Lower leg skin (tissue), 4 donors: ENCODE results near the gene GPN1. TPM values are rescaled to one million over a fixed set of nuclear protein-coding genes. Genes with fewer than 3 reads are reported as not detected.
"Not testable (repeated sequence)": the region's sequence is repeated elsewhere in the genome, so short reads cannot be mapped to it uniquely, and the experiment has no call there.

Experiments used
- DNase-seq, 2 donors: peaks; one replicate each; pipeline ENCODE4 v3.0.0-alpha.2; 2019; ENCODE audit warnings: low spot score in 2 of 2
- H3K4me3 ChIP-seq: fragments of 200-600 bp; sonication (generic); 2 replicates; pipeline ENCODE4 v1.5.1; 2017; ENCODE audit warnings: mild to moderate bottlenecking, low read depth; ENCODE audit not compliant: poor library complexity, severe bottlenecking
- POLR2A ChIP-seq, 2 donors: fragments of 450-650 bp; IDR thresholded peaks; one replicate each; pipeline ENCODE4 v1.6.1; 2016 to 2017; ENCODE audit warnings: antibody characterized with exemption in 2 of 2, mild to moderate bottlenecking in 1 of 2, moderate library complexity in 1 of 2
- WGBS, 2 donors: methylation state at CpG; one replicate each; pipeline ENCODE4 v1.1.5; 2018; 5-methylcytosine and 5-hydroxymethylcytosine counted together
- intact Hi-C: fragments of 100-400 bp; cut with DNase I; formaldehyde crosslinking; loops from one replicate; pipeline ENCODE4 v1.15.0; 2023; ENCODE audit warnings: low total_unique reads
- total RNA-seq, 4 donors: library from RNA; depleted of rRNA; stranded (reverse); fragments of >200 nt; gene quantifications; one replicate each; pipeline ENCODE4 v1.1.0, GENCODE V29; 2016
- TF ChIP-seq, protein P1 (sequence below), 3 donors: fragments of 450-650 bp; IDR thresholded peaks; one replicate each; pipeline ENCODE4 v1.5.1; 2016; ENCODE audit warnings: antibody characterized with exemption in 3 of 3, mild to moderate bottlenecking in 3 of 3, moderate library complexity in 2 of 3

GPN1 gene
- total RNA-seq, 4 donors from 2014 or later = 15.3 to 23.2 (median 21.2) TPM

DNA sequence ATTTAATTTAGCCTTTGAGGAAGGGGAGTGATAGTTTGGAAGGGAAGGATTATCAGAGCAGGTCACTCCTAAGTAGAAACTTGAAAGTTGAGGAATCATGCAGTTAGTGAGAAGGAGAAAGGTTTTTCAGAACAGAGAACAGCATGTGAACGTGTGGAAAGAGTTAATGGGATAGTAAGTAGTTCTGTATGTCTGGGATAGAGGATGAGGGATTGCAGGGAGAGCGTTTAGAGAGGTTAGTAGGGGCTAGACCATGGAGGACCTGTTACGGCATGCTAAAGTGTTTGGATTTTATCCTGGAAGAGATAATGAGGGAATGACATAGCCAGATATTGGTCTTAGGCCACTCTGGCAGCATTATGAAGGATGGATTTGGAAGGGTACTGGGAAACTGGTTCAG lies 44.3 kb upstream of the GPN1 start:
- 79 to 81% methylated on average over 3 of the region's 3 CpGs for WGBS, 2 donors
- TF ChIP-seq, protein P1, sequence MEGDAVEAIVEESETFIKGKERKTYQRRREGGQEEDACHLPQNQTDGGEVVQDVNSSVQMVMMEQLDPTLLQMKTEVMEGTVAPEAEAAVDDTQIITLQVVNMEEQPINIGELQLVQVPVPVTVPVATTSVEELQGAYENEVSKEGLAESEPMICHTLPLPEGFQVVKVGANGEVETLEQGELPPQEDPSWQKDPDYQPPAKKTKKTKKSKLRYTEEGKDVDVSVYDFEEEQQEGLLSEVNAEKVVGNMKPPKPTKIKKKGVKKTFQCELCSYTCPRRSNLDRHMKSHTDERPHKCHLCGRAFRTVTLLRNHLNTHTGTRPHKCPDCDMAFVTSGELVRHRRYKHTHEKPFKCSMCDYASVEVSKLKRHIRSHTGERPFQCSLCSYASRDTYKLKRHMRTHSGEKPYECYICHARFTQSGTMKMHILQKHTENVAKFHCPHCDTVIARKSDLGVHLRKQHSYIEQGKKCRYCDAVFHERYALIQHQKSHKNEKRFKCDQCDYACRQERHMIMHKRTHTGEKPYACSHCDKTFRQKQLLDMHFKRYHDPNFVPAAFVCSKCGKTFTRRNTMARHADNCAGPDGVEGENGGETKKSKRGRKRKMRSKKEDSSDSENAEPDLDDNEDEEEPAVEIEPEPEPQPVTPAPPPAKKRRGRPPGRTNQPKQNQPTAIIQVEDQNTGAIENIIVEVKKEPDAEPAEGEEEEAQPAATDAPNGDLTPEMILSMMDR (IDR thresholded peaks at IDR 0.05) = no peak
- TF ChIP-seq POLR2A (IDR thresholded peaks at IDR 0.05) = no peak
- intact Hi-C loops = no loop called here
- H3K4me3 ChIP-seq = no peak overlapping the region
- no peak for DNase-seq

DNA sequence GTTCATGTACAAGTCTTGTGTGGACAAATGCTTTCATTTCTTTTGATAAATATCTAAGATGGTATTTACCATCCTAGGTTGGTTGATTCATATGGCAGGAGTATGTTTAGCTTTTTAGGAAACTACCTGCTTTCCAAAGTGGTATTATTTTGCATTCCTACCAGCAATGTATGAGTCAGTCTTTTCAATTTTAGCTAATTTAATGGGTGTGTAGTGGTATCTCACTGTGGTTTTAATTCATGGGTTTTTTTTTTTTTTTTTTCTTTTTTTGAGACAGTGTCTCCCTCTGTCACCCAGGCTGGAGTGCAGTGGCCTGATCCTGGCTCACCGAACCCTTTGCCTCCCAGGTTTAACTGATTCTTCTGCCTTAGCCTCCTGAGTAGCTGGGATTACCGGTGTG lies 41.8 kb upstream of the GPN1 start:
- intact Hi-C loops = no loop called here
- no peak for DNase-seq
- no peak overlapping the region for H3K4me3 ChIP-seq
- TF ChIP-seq, protein P1 (IDR thresholded peaks at IDR 0.05) = no peak
- TF ChIP-seq POLR2A (IDR thresholded peaks at IDR 0.05) = no peak
- WGBS, 2 donors = 96 to 97% methylated on average over 2 of the region's 2 CpGs

DNA sequence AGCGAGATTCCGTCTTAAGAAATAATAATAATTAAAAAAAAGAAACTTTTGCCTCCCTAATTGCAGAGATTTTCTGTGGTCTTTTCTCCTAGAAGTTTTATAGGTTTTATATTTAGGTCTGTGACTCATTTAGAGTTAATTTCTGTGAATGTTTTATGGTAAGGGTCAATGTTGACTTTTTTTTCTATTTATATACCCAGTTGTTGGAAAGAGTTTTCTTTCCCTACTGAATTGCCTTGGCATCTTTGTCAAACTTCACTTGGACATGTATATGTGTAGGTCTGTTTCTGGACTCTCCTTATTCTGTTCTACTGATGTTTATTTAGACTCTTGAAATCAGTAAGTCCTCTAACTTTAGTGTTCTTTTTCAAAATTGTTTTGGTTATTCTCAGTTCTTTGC lies 40.5 kb upstream of the GPN1 start:
- no peak overlapping the region for H3K4me3 ChIP-seq
- TF ChIP-seq, protein P1 (IDR thresholded peaks at IDR 0.05) = no peak
- TF ChIP-seq POLR2A (IDR thresholded peaks at IDR 0.05) = no peak
- no peak for DNase-seq
- WGBS, 2 donors = 93% methylated on average over 2 of the region's 2 CpGs
- intact Hi-C loops = no loop called here

DNA sequence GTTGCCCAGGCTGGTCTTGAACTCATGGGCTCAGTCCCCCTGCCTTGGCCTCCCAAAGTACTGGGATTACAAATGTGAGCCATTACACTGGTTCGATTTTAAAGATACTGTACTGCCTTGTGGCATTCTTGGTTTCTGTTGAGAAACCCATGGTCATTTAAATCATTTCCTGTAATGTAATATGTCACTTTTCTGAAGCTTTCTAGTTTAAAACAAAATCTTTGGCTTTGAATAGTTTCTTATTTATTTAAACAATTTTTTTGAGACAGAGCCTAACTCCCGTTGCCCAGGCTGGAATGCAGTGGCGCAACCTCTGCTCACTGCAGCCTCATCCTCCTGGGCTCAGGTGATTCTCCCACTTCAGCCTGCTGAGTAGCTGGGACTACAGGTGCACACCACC lies 37.1 kb upstream of the GPN1 start:
- WGBS, 2 donors = 92 to 99% methylated on average over 3 of the region's 3 CpGs
- no peak for DNase-seq
- intact Hi-C loops = no loop called here
- TF ChIP-seq, protein P1 (IDR thresholded peaks at IDR 0.05) = no peak
- no peak for TF ChIP-seq POLR2A (IDR thresholded peaks at IDR 0.05)
- H3K4me3 ChIP-seq = no peak overlapping the region

DNA sequence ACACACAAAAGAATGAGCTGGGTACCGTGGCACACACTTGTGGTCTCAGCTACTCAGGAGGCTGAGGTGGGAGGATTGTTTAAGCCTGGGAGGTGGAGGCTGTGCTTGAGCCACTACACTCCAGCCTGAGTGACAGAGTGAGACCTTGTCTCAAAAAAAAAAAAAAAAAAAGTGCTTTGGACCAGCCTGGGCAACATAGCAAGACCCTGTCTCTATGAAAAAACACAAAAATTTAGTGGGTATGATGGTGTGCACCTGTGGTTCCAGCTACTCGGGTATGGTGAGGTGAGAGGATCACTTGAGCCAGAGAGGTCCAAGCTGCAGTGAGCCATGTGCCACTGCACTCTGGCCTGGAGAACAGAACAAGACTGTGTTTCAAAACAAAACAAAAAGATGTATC lies 35.6 kb upstream of the GPN1 start:
- no peak overlapping the region for H3K4me3 ChIP-seq
- WGBS, 2 donors = 98% methylated on average over 2 of the region's 2 CpGs
- intact Hi-C loops = no loop called here
- no peak for DNase-seq
- TF ChIP-seq POLR2A (IDR thresholded peaks at IDR 0.05) = no peak
- TF ChIP-seq, protein P1 (IDR thresholded peaks at IDR 0.05) = no peak

DNA sequence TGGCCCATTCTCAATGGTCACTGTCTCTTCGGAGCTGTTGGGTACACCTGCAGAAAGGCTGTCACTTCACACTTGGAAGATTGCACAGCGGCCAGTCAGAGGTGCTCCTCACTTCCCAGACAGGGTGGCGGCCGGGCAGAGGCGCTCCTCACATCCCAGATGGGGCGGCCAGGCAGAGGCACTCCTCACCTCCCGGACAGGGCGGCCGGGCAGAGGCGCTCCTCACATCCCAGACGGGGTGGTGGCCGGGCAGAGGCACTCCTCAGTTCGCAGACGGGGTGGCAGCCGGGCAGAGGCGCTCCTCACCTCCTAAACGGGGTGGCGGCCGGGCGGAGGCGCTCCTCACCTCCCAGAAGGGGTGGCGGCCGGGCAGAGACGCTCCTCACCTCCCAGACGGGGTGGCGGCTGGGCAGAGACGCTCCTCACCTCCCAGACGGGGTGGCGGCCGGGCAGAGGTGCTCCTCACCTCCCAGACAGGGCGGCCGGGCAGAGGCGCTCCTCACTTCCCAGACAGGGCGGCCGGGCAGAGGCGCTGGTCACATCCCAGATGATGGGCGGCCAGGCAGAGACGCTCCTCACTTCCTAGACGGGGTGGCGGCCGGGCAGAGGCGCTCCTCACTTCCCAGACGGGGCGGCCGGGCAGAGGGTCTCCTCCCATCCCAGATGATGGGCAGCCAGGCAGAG lies 34.7 kb upstream of the GPN1 start:
- DNase-seq, H3K4me3 ChIP-seq, intact Hi-C loops: not testable (repeated sequence)
- WGBS, 2 donors = 96 to 98% methylated on average over 39 to 44 of the region's 45 CpGs

DNA sequence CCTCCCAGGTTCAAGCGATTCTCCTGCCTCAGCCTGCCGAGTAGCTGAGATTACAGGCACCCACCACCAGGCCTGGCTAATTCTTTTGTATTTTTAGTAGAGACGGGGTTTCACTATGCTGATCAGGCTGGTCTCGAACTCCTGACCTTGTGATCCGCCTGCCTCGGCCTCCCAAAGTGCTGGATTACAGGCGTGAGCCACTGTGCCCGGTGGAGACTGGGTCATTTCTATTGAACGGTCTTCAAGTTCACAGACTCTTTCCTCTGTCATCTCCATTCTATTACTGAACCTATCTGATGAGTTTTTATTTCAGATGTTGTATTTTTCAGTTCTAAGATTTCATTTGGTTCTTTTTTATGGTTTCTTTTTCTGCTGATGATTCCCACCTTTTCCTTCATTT lies 33.4 kb upstream of the GPN1 start:
- DNase-seq, intact Hi-C loops, H3K4me3 ChIP-seq: not testable (repeated sequence)
- 97% methylated on average over 9 of the region's 9 CpGs for WGBS, 2 donors
